Stomach (tissue), 19 donors: ENCODE measurements around the gene CNTNAP3B. TPM values are rescaled to one million over a fixed set of nuclear protein-coding genes. Genes with fewer than 3 reads are reported as not detected.
"Not testable (repeated sequence)": the region's sequence is repeated elsewhere in the genome, so short reads cannot be mapped to it uniquely, and the experiment has no call there.

Source experiments
- DNase-seq, 2 donors: peaks; one replicate each; pipeline versions ENCODE4 v3.0.0 to v3.0.0-alpha.2; 2013 to 2019
- H3K27ac ChIP-seq, 5 donors: fragments of 200-600 bp in 4 of 5; sonication (generic) in 4 of 5; one replicate each; pipeline ENCODE4 v1.5.1; 2013 to 2019; ENCODE audit warnings: mild to moderate bottlenecking in 1 of 5, moderate library complexity in 1 of 5
- H3K27me3 ChIP-seq, 3 donors: fragments of 200-600 bp; sonication (generic); one replicate each; pipeline ENCODE4 v1.5.1; 2017 to 2019; ENCODE audit warnings: mixed run types in 1 of 3
- H3K36me3 ChIP-seq, 4 donors: fragments of 200-600 bp; sonication (generic); 1 replicate in 3 of 4; 2 replicates in 1 of 4; pipeline ENCODE4 v1.5.1; 2016 to 2019
- H3K4me1 ChIP-seq, 4 donors: fragments of 200-600 bp; sonication (generic); one replicate each; pipeline ENCODE4 v1.5.1; 2016 to 2019
- H3K4me3 ChIP-seq, 4 donors: fragments of 200-600 bp; sonication (generic) in 3 of 4; one replicate each; pipeline ENCODE4 v1.5.1; 2016 to 2019; ENCODE audit warnings: mild to moderate bottlenecking in 1 of 4
- H3K9me3 ChIP-seq, 4 donors: fragments of 200-600 bp; sonication (generic); one replicate each; pipeline ENCODE4 v1.5.1; 2016 to 2019
- WGBS, 5 donors: extraction: QIAGEN DNeasy Blood & Tissue Kit in 3 of 5; methylation state at CpG; one replicate each; pipeline versions ENCODE4 v1.1.5 to v1.1.7; 2013 to 2018; 5-methylcytosine and 5-hydroxymethylcytosine counted together
- intact Hi-C: fragments of 100-400 bp; cut with DNase I; formaldehyde crosslinking; loops from one replicate; pipeline ENCODE4 v1.15.1; 2023; ENCODE audit warnings: low total_unique reads
- long read RNA-seq, 10 donors: transcript quantifications; one replicate each; lab custom pipeline, GENCODE V29; 2026
- polyA plus RNA-seq, 3 donors: library from polyadenylated mRNA; stranded (reverse); fragments of 200-250 nt; gene quantifications; one replicate each; pipeline ENCODE4 v1.2.3, GENCODE V29; 2013
- total RNA-seq, 5 donors: library from RNA; depleted of rRNA; stranded (reverse); fragments of >200 nt; gene quantifications; one replicate each; pipeline versions ENCODE4 v1.1.0 to v1.2.3, GENCODE V29; 2014 to 2016
- donor health status: healthy with polysubstance abuse.
- donor health status: Bipolar disorder and iron deficiency.
- donor health status: healthy.

CNTNAP3B gene
- 10 to 100 TPM in 3 of 5 donors, 1 to 10 TPM in 2; 1.8 to 29.2 (median 10.3) TPM for total RNA-seq
- 1 to 10 TPM in 2 of 3 donors, under 1 TPM in 1; 0.25 to 6.9 (median 1.5) TPM for polyA plus RNA-seq
- long read RNA-seq, donor 1: 0 reads
- long read RNA-seq, donor 2: 0 reads
- long read RNA-seq, donor 3: 0 reads
- long read RNA-seq, donor 4: 0 reads
- long read RNA-seq, donor 5: 0 reads
- long read RNA-seq, donor 6: 0 reads
- long read RNA-seq, donor 7: 0 reads
- long read RNA-seq, donor 8: 0 reads
- long read RNA-seq, donor 9: 0 reads
- long read RNA-seq, donor 10: 0 reads

GRCh38 chr9:42129073-42129729 is at the start of gene CNTNAP3B:
Gene CNTNAP3B, minus strand, starts transcription at chr9:42129426. Its CDS starts 332 bp downstream, at chr9:42129094.
- Histone ChIP-seq H3K27ac (peak within 1 kb of the TSS in 1 of 5 donors; percentile 49), H3K27me3 (peaks cover 0 to 20% (median 0%) of the 10 kb centered on the region in 3 donors), H3K4me3 (peak within 1 kb of the TSS in 3 of 4 donors; percentile 25 to 39 (median 36))
- peak in 1 of 2 donors; percentile 44 for DNase-seq
- intact Hi-C loops, H3K9me3 ChIP-seq, H3K36me3 ChIP-seq, H3K4me1 ChIP-seq: not testable (repeated sequence)
- WGBS, 5 donors: 0 to 1% (median 1%) methylated on average over 27 to 41 of the region's 72 CpGs; no CpG with 5 or more reads in 2 of the 5 donors

GRCh38 chr9:42160299-42160698 is 31.1 kb upstream of the CNTNAP3B start:
- H3K27me3 ChIP-seq, H3K36me3 ChIP-seq, H3K4me3 ChIP-seq, H3K4me1 ChIP-seq, intact Hi-C loops, H3K27ac ChIP-seq, H3K9me3 ChIP-seq: not testable (repeated sequence)
- 10 to 33% methylated on average over 1 of the region's 1 CpG; no CpG with 5 or more reads in 3 of the 5 donors for WGBS, 5 donors
- peak in 1 of 2 donors; percentile 62 for DNase-seq

GRCh38 chr9:42127056-42127841 is 2.0 kb downstream of the CNTNAP3B start:
- H3K9me3 ChIP-seq, intact Hi-C loops, H3K36me3 ChIP-seq, H3K4me1 ChIP-seq: not testable (repeated sequence)
- peak in 1 of 2 donors; percentile 41 for DNase-seq
- WGBS, 5 donors: 24 to 44% (median 31%) methylated on average over 11 to 12 of the region's 12 CpGs
- peak overlapping the region in 1 of 5 donors; percentile 36 for H3K27ac ChIP-seq
- H3K27me3 ChIP-seq: peaks cover 0 to 20% (median 0%) of the 10 kb centered on the region in 3 donors
- H3K4me3 ChIP-seq: peak overlapping the region; percentile 9 to 26 (median 23)

GRCh38 chr9:42121007-42121406 is 8.2 kb downstream of the CNTNAP3B start:
- intact Hi-C loops, H3K4me3 ChIP-seq, H3K27me3 ChIP-seq, H3K4me1 ChIP-seq, H3K36me3 ChIP-seq, H3K27ac ChIP-seq, H3K9me3 ChIP-seq: not testable (repeated sequence)
- peak in 1 of 2 donors; percentile 11 for DNase-seq
- 46 to 62% (median 58%) methylated on average over 5 to 7 of the region's 7 CpGs for WGBS, 5 donors

GRCh38 chr9:42095929-42096328 is 33.3 kb downstream of the CNTNAP3B start:
- H3K36me3 ChIP-seq, H3K27me3 ChIP-seq, DNase-seq, intact Hi-C loops, H3K4me3 ChIP-seq, H3K4me1 ChIP-seq, H3K9me3 ChIP-seq, H3K27ac ChIP-seq: not testable (repeated sequence)
- 71 to 84% (median 81%) methylated on average over 3 to 9 of the region's 9 CpGs for WGBS, 5 donors

GRCh38 chr9:42084559-42084952 is 44.7 kb downstream of the CNTNAP3B start:
- H3K27ac ChIP-seq, H3K27me3 ChIP-seq, H3K4me1 ChIP-seq, DNase-seq, intact Hi-C loops, H3K4me3 ChIP-seq, H3K9me3 ChIP-seq, H3K36me3 ChIP-seq: not testable (repeated sequence)
- no CpG with 5 or more reads among the region's 1 CpG for WGBS, 5 donors

- WGBS, 5 donors: 0 to 50% (median 36%) methylated on average over 2 to 3 of the region's 4 CpGs; no CpG with 5 or more reads in 1 of the 5 donors
- DNase-seq, H3K9me3 ChIP-seq, H3K4me3 ChIP-seq, H3K4me1 ChIP-seq, H3K27ac ChIP-seq, H3K36me3 ChIP-seq, intact Hi-C loops, H3K27me3 ChIP-seq: not testable (repeated sequence)
Observed at GRCh38 chr9:42083877-42084558, 45.2 kb downstream of the CNTNAP3B start.

- H3K27me3 ChIP-seq, H3K4me3 ChIP-seq, H3K36me3 ChIP-seq, intact Hi-C loops, H3K4me1 ChIP-seq, H3K27ac ChIP-seq, H3K9me3 ChIP-seq, DNase-seq: not testable (repeated sequence)
- 37 to 64% (median 53%) methylated on average over 2 of the region's 2 CpGs for WGBS, 5 donors
Observed at GRCh38 chr9:42080376-42080775, 48.9 kb downstream of the CNTNAP3B start.

GRCh38 chr9:42074868-42075267 is 54.4 kb downstream of the CNTNAP3B start:
- H3K4me1 ChIP-seq, H3K27me3 ChIP-seq, H3K36me3 ChIP-seq, H3K9me3 ChIP-seq, intact Hi-C loops, H3K27ac ChIP-seq, H3K4me3 ChIP-seq, DNase-seq: not testable (repeated sequence)
- 53 to 85% methylated on average over 5 of the region's 5 CpGs; no CpG with 5 or more reads in 3 of the 5 donors for WGBS, 5 donors

- H3K4me1 ChIP-seq, H3K9me3 ChIP-seq, H3K4me3 ChIP-seq, DNase-seq, H3K36me3 ChIP-seq, intact Hi-C loops, H3K27me3 ChIP-seq, H3K27ac ChIP-seq: not testable (repeated sequence)
- no CpG with 5 or more reads among the region's 4 CpGs for WGBS, 5 donors
Observed at GRCh38 chr9:42071026-42071425, 58.2 kb downstream of the CNTNAP3B start.

- H3K4me1 ChIP-seq, intact Hi-C loops, H3K27ac ChIP-seq, H3K27me3 ChIP-seq, DNase-seq, H3K36me3 ChIP-seq, H3K9me3 ChIP-seq, H3K4me3 ChIP-seq: not testable (repeated sequence)
- WGBS, 5 donors: 17 to 38% (median 24%) methylated on average over 3 to 7 of the region's 11 CpGs
Observed at GRCh38 chr9:42070035-42070799, 59.0 kb downstream of the CNTNAP3B start.
